ENCODE results near the gene LSMEM2.

Gene LSMEM2

DNA sequence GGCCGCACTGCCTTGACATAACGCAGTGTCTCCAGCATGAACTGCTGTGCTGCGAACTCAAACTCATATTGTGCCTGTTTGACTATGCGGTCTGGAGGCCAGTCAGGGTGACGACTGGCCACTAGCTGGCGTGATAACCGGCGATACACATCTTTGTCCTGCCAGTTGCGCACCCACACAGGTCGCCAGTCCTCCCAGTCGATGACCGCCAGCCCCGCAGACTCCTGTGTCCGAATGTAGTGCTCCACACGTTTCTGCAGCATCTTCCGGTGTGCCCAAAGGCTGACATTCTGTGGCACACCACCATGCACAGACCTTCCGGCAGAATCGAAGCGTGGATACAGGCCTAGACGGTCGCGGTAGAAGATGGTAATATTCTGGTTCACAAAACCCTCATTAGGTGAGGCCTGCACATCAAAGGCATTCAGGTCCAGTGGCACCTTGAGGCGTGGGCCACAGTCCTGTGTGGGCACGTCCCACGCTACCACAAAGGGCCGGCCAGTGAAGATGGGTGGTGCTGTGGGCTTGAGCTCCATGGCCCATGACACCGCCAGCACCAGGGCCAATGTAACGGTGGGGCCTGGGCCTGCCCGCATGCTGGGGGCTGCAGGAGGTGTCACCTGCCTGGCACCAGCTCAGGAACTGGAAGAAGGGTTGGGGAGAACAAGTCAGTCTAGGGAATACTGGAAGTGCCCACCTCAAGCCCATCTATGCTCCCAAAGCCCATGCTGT lies 41.2 kb downstream of the LSMEM2 start:
- H3K4me3 ChIP-seq (replicated peaks; ENCODE audit: low read depth, low read length) = peak overlapping the region; percentile 79
- TF ChIP-seq, protein P1, sequence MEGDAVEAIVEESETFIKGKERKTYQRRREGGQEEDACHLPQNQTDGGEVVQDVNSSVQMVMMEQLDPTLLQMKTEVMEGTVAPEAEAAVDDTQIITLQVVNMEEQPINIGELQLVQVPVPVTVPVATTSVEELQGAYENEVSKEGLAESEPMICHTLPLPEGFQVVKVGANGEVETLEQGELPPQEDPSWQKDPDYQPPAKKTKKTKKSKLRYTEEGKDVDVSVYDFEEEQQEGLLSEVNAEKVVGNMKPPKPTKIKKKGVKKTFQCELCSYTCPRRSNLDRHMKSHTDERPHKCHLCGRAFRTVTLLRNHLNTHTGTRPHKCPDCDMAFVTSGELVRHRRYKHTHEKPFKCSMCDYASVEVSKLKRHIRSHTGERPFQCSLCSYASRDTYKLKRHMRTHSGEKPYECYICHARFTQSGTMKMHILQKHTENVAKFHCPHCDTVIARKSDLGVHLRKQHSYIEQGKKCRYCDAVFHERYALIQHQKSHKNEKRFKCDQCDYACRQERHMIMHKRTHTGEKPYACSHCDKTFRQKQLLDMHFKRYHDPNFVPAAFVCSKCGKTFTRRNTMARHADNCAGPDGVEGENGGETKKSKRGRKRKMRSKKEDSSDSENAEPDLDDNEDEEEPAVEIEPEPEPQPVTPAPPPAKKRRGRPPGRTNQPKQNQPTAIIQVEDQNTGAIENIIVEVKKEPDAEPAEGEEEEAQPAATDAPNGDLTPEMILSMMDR (IDR thresholded peaks at IDR 0.05; ENCODE audit: low read length, missing control alignments) = no peak
- no peak for DNase-seq (ENCODE audit: low read depth)

DNA sequence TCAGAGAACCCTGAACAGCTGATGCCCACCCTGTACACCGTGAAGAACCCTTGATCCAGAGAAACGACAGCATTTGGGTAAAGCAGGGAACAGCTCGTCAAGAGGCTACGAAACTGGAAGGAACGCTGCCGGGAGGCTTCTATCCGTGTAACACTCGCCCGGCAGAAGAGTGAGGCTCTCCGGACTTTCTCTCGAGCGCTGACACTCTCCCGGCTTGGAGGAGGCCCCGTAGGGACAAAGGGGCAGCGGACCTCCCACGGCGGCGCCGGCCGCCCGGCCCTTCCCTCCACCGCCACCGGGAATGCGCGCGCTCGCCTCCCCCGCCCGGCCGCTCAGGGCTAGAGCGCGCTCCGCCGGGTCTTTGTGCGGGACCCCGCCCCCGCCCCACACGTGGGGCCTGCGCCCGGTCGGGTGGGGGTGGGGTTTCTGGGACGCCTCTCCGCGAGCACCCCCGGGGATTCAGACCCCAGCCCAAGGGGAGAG lies 42.0 kb downstream of the LSMEM2 start:
- TF ChIP-seq, protein P1 (IDR thresholded peaks at IDR 0.05; ENCODE audit: low read length, missing control alignments) = no peak
- DNase-seq (ENCODE audit: low read depth) = peak; percentile 69
- H3K4me3 ChIP-seq (replicated peaks; ENCODE audit: low read depth, low read length) = peak overlapping the region; percentile 79

DNA sequence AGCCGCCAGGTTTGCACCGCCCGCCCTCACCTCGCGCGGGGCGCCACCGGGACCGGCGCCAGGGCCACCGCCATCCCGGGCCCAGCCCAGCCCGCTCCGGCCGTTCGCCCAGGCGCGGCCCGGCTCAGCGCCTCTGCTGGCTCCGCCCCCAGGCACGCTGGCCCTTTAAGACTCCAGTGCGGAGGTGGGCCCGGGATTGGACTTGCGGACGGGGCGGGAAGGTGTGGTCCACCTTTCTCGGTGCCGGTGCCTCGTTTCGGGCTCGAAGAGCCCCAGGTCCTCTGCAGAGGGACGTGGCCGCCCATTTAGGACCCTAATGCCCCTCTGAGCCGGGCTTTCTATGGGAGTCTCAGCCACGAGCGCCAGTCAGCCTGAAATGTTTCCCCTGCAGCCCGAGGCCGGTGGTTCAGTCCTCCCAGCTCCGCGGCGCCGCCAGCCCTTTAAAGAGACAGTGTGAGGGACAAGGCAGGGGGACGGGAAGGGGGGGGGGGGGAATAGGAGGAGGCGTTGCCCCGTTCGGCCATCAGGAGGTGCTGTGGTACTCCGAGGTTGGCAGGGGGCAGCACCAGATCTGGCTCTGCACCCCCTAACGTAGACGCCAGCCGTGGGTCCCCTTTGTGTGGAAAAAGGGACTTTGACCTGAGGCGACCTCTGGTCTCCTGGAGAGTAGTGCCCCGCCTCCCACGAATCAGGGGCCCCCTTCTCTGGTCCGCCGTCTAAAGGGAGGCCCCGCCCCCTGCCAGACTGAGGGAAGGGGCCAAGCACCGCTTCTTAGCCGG lies 42.6 kb downstream of the LSMEM2 start:
- peak; percentile 89 for DNase-seq (ENCODE audit: low read depth)
- TF ChIP-seq, protein P1 (IDR thresholded peaks at IDR 0.05; ENCODE audit: low read length, missing control alignments) = peak; percentile 53
- peak overlapping the region; percentile 79 for H3K4me3 ChIP-seq (replicated peaks; ENCODE audit: low read depth, low read length)

DNA sequence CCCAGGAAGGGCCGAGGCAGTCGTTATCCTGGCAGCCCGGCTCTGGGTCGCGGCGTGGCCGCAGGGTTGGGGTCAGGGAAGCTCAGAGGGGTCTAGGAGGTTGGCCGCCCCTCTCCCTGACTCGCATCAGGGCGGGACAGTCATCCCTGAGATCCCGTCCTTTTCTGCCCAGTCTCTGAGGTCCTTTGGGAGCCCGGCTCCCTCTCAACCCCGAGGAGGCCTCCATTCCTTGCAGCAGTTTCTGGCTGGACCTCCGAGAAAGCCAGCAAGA lies 43.2 kb downstream of the LSMEM2 start:
- no peak for DNase-seq (ENCODE audit: low read depth)
- H3K4me3 ChIP-seq (replicated peaks; ENCODE audit: low read depth, low read length) = peak overlapping the region; percentile 79
- TF ChIP-seq, protein P1 (IDR thresholded peaks at IDR 0.05; ENCODE audit: low read length, missing control alignments) = no peak

DNA sequence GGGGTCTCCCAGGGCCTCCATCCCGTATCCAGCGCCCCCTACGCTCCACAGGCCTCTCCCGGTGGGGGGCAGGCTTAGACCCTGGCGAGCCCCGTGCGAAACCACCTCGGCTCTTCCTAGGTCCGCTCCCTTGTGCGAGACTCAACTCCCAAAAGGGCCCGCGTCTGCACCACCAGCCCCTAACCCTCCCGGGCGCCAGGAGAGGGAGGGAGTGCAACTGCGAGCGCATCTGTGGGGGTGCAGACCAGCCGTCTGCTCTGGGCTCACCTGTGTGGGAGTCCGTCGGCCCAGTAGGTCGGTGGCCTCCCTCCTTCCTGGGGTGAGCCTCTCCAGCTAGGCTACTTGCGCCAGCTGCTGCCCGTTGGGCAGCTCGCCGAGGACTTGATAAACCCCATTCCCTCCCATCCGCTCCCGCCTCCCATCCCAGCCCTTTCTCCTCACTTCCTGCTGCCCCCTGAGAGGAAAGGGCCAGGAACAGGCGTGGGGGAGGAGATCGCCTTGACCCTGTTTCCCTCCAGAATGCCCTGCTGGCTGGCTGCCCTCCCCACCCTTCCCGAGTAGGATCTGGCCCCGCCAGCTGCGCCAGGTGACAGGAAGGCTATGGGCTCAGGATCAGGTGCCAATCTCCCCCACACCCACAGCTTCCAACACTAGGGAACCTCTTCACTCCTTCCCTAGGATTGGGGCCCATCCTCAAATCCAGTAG lies 43.7 kb downstream of the LSMEM2 start, which contains the start of gene HYAL2:
Gene HYAL2, minus strand, starts transcription at position 360 of the 706 bp plus-strand sequence. CDS start 2,256 bp downstream, outside the sequence.
- peak within 1 kb of the TSS; percentile 79 for H3K4me3 ChIP-seq (replicated peaks; ENCODE audit: low read depth, low read length)
- DNase-seq (ENCODE audit: low read depth) = peak; percentile 62
- TF ChIP-seq, protein P1 (IDR thresholded peaks at IDR 0.05; ENCODE audit: low read length, missing control alignments) = no peak

DNA sequence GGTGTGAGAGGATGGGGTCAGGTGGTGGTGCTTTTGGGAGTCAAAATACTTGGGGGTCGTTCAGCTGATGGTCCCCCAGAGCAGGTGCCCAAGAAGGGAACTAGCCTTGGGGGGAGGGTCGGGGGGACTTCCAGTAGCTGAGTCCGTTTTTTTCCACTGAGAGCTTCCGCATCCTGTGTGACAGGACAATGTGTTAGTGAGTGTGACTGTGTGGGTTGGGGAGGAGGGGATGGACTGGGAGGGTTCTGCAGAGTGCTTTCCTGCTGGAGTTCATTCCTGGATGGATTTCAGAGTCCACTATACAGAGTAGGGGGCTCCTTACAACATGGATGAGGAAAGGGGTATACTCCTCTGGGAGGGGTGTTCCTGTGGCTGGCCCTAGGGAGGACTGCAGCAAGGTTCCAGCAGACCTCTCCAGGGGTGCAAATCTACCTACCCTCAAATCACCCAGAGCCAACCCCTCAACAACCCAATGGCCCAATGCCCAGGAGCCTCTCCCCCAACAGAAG lies 44.3 kb downstream of the LSMEM2 start:
- TF ChIP-seq, protein P1 (IDR thresholded peaks at IDR 0.05; ENCODE audit: low read length, missing control alignments) = no peak
- peak overlapping the region; percentile 79 for H3K4me3 ChIP-seq (replicated peaks; ENCODE audit: low read depth, low read length)
- DNase-seq (ENCODE audit: low read depth) = no peak
